Loucy (cell line): ENCODE measurements around the gene UBAP1.
"Not testable (repeated sequence)": the region's sequence is repeated elsewhere in the genome, so short reads cannot be mapped to it uniquely, and the experiment has no call there.

Experiments used
- H2AFZ ChIP-seq: fragments of 200-600 bp; sonication (generic); 2 replicates; pipeline ENCODE4 v1.6.0; 2016; ENCODE audit warnings: antibody characterized with exemption, mild to moderate bottlenecking, low read length, moderate library complexity
- H3F3A ChIP-seq: fragments of 200-600 bp; 2 replicates; pipeline ENCODE4 v1.6.0; 2016; ENCODE audit warnings: antibody characterized with exemption, low read depth, mild to moderate bottlenecking
- H3K27me3 ChIP-seq: fragments of 200-600 bp; sonication (generic); 2 replicates; pipeline ENCODE4 v1.6.1; 2014; ENCODE audit warnings: low read length, mild to moderate bottlenecking; ENCODE audit not compliant: insufficient read depth, poor library complexity, severe bottlenecking
- H3K36me3 ChIP-seq: fragments of 200-600 bp; sonication (generic); 2 replicates; pipeline ENCODE4 v1.6.1; 2016; ENCODE audit warnings: low read length; ENCODE audit not compliant: insufficient read depth
- H3K4me1 ChIP-seq: fragments of 200-600 bp; sonication (generic); 2 replicates; pipeline ENCODE4 v1.5.1; 2014; ENCODE audit warnings: low read length, mild to moderate bottlenecking; ENCODE audit not compliant: insufficient read depth, poor library complexity, severe bottlenecking
- H3K4me2 ChIP-seq: fragments of 200-600 bp; sonication (generic); 2 replicates; pipeline ENCODE4 v1.6.0; 2014; ENCODE audit warnings: antibody characterized with exemption, low read length, low read depth, mild to moderate bottlenecking; ENCODE audit not compliant: poor library complexity, severe bottlenecking
- H3K4me3 ChIP-seq: fragments of 200-600 bp; sonication (generic); 2 replicates; pipeline ENCODE4 v1.5.1; 2014; ENCODE audit warnings: low read length, mild to moderate bottlenecking, mixed read lengths; ENCODE audit not compliant: poor library complexity, severe bottlenecking
- H3K79me2 ChIP-seq: fragments of 200-600 bp; sonication (generic); 2 replicates; pipeline ENCODE4 v1.6.1; 2014; ENCODE audit warnings: low read length; ENCODE audit not compliant: insufficient read depth
- H3K9ac ChIP-seq: fragments of 200-600 bp; sonication (generic); 2 replicates; pipeline ENCODE4 v1.6.0; 2014; ENCODE audit warnings: mild to moderate bottlenecking, low read depth, low read length, moderate library complexity; ENCODE audit not compliant: poor library complexity, severe bottlenecking
- H3K9me2 ChIP-seq: fragments of 200-600 bp; sonication (generic); replicated peaks from 2 replicates; pipeline ENCODE4 v1.6.1; 2016; ENCODE audit warnings: low read depth, low read length, mixed read lengths
- H3K9me3 ChIP-seq: fragments of 200-600 bp; sonication (generic); 2 replicates; pipeline ENCODE4 v1.6.1; 2014; ENCODE audit warnings: mild to moderate bottlenecking, antibody characterized with exemption, low read length, low read depth; ENCODE audit not compliant: insufficient read depth
- H4K20me1 ChIP-seq: fragments of 200-600 bp; sonication (generic); 2 replicates; pipeline ENCODE4 v1.6.0; 2014; ENCODE audit warnings: antibody characterized with exemption, low read length, mild to moderate bottlenecking; ENCODE audit not compliant: insufficient read depth, poor library complexity, severe bottlenecking
- EZH2phosphoT487 ChIP-seq: fragments of 200-600 bp; IDR thresholded peaks from 2 replicates; pipeline ENCODE4 v1.6.1; 2018; ENCODE audit warnings: antibody characterized with exemption, mild to moderate bottlenecking, moderate library complexity, borderline replicate concordance
- TF ChIP-seq, protein P1 (sequence below): fragments of 200-600 bp; sonication (generic); conservative IDR thresholded peaks from 2 replicates; pipeline ENCODE4 v1.5.1; 2014; ENCODE audit warnings: mild to moderate bottlenecking, antibody characterized with exemption, low read length

UBAP1 gene

DNA sequence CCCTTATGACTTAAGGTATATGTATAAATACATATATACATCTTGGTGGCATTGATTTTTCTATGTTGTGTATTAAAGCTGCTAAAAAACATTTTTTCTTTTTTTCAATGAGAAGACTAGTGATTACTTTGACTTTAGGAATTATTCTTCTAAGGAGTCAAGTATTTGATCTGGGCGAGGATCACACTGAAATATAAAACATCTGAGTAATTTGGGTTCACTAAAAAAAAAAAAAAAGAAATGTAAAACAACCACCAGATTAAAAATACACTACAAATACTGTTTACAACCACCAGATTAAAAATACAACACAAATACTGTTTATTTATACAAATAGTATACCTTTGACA is 9.0 kb downstream of the UBAP1 start:
- H3K9ac ChIP-seq = no peak overlapping the region
- no peaks in the 10 kb centered on the region for H3K36me3 ChIP-seq
- H3K9me3 ChIP-seq = no peaks in the 10 kb centered on the region
- H3K4me2 ChIP-seq = no peak overlapping the region
- H3F3A ChIP-seq = no peaks in the 10 kb centered on the region
- peaks cover 53% of the 10 kb centered on the region for H4K20me1 ChIP-seq
- peaks cover 8% of the 10 kb centered on the region for H3K4me1 ChIP-seq
- TF ChIP-seq, protein P1, sequence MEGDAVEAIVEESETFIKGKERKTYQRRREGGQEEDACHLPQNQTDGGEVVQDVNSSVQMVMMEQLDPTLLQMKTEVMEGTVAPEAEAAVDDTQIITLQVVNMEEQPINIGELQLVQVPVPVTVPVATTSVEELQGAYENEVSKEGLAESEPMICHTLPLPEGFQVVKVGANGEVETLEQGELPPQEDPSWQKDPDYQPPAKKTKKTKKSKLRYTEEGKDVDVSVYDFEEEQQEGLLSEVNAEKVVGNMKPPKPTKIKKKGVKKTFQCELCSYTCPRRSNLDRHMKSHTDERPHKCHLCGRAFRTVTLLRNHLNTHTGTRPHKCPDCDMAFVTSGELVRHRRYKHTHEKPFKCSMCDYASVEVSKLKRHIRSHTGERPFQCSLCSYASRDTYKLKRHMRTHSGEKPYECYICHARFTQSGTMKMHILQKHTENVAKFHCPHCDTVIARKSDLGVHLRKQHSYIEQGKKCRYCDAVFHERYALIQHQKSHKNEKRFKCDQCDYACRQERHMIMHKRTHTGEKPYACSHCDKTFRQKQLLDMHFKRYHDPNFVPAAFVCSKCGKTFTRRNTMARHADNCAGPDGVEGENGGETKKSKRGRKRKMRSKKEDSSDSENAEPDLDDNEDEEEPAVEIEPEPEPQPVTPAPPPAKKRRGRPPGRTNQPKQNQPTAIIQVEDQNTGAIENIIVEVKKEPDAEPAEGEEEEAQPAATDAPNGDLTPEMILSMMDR = no peak
- TF ChIP-seq EZH2phosphoT487 = no peak
- no peak overlapping the region for H3K4me3 ChIP-seq
- no peak overlapping the region for H2AFZ ChIP-seq
- no peaks in the 10 kb centered on the region for H3K9me2 ChIP-seq
- peaks cover 88% of the 10 kb centered on the region for H3K79me2 ChIP-seq
- no peaks in the 10 kb centered on the region for H3K27me3 ChIP-seq

DNA sequence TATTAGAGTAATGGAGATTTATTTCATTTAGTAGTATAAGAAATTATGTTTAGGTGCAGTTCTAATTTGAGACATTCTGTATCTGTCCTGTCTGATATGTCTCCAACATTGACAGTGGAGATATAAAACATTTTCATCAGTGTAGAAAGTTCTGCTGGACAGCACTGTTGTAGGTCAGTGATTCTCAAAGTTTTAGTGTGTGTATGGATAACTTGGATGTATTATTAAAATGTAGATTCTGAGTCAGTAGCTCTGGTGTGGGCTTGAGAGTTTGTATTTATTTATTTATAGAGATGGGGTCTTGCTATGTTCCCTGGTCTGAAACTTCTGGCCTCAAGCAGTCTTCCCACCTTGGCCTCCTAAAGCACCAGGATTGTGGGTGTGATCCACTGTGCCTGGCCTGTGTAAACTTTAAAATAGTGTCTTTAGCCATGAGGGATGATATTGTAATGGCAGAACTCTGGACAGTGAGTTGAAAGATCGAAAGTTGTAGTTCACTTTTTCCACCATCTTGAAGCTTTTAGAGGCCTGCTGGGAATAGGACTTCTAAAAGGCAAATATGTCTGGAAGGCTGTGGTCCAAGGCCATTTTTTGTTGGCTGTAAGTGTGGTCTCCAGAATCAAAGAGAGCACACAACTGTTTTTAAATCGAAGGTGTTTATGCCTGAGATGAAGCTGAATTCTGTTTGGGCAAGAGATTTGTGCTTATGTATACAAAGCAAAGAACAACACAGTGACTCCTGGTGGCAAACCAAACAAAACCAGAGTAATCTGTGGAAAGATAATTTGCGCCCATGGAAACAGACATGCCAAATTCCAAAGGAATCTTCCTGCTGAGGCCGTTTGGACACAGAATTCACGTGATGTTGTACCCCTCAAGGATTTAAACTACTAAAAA is 12.4 kb downstream of the UBAP1 start:
- Histone ChIP-seq H3K4me1 (peaks cover 13% of the 10 kb centered on the region), H2AFZ (no peak overlapping the region), H3K4me2 (no peak overlapping the region), H3K36me3 (no peaks in the 10 kb centered on the region; the same call in 1 of the 2 replicates), H3K9me3 (no peaks in the 10 kb centered on the region), H3K9ac (no peak overlapping the region), H3F3A (no peaks in the 10 kb centered on the region; the same call in 1 of the 2 replicates), H3K9me2 (no peaks in the 10 kb centered on the region), H4K20me1 (peaks cover 50% of the 10 kb centered on the region), H3K4me3 (no peak overlapping the region), H3K79me2 (peaks cover 83% of the 10 kb centered on the region), H3K27me3 (no peaks in the 10 kb centered on the region)
- no peak for TF ChIP-seq EZH2phosphoT487
- TF ChIP-seq, protein P1 = peak; percentile 48

DNA sequence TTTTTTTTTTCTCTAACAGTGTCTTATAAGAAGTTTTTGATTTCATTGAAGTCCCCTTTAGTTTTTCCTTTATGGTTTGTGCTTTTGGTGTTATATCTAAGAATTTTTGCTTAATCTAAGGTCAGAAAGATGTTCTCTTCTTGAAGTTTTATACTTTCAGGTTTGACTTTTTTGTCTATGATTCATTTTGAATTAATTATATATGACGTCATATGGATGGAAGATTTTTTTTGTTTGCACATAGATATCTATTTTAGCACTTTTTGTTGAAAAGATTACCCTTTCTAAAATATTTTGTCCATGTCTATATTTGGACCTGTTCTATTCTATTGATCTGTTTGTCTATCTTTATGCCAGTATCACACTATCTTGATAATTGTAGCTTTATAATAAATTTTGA is 16.3 kb downstream of the UBAP1 start:
- peaks cover 24% of the 10 kb centered on the region for H3K4me1 ChIP-seq
- H3K9ac ChIP-seq = no peak overlapping the region
- peaks cover 30% of the 10 kb centered on the region for H4K20me1 ChIP-seq

DNA sequence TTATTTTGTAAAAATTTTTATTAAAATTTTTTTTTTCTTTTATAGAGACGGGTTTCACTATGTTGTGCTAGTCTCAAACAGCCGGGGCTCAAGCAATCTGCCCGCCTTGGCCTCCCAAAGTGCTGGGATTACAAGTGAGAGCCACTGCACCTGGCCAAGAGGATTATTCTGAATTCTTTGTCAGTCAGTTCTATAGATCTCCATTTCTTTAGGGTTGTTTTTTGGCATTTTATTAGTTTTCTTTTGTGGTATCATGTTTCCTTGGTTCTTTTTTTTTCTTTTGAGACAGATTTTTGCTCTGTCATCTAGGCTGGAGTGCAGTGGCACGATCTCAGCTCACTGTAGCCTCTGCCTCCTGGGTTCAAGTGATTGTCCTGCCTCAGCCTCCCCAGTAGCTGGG is 18.4 kb downstream of the UBAP1 start:
- H3K9me2 ChIP-seq, H3K9me3 ChIP-seq, H3K27me3 ChIP-seq, H3K4me3 ChIP-seq, H3K9ac ChIP-seq, H2AFZ ChIP-seq, H3K36me3 ChIP-seq, H3F3A ChIP-seq: not testable (repeated sequence)
- Histone ChIP-seq H4K20me1 (peaks cover 23% of the 10 kb centered on the region), H3K79me2 (peaks cover 81% of the 10 kb centered on the region), H3K4me2 (peak overlapping the region; percentile 4), H3K4me1 (peaks cover 24% of the 10 kb centered on the region)

More for the DNA sequence above, 16.3 kb downstream of the UBAP1 start:
- Histone ChIP-seq H3F3A (no peaks in the 10 kb centered on the region; the same call in 1 of the 2 replicates), H2AFZ (no peak overlapping the region), H3K9me3 (no peaks in the 10 kb centered on the region), H3K79me2 (peaks cover 79% of the 10 kb centered on the region), H3K36me3 (peaks cover 4% of the 10 kb centered on the region; the same call in 1 of the 2 replicates), H3K4me2 (no peak overlapping the region), H3K4me3 (no peak overlapping the region), H3K9me2 (no peaks in the 10 kb centered on the region), H3K27me3 (no peaks in the 10 kb centered on the region)
- TF ChIP-seq, protein P1 = no peak
- no peak for TF ChIP-seq EZH2phosphoT487
